Keratinocyte (primary cell): Measurements from ENCODE around the gene JPT2. TPM values are rescaled to one million over a fixed set of nuclear protein-coding genes. Genes with fewer than 3 reads are reported as not detected.
"Not testable (repeated sequence)": the region's sequence is repeated elsewhere in the genome, so short reads cannot be mapped to it uniquely, and the experiment has no call there.

Experiments used
- DNase-seq: peaks from one replicate; pipeline ENCODE4 v3.0.0-alpha.2; 2011; ENCODE audit warnings: low read depth, missing footprints, low spot score
- FAIRE-seq: peaks from 2 replicates; lab custom pipeline; 2011; peaks lifted over from hg19 to GRCh38; lab: Jason Lieb, UNC
- H2AFZ ChIP-seq: 2 replicates; pipeline ENCODE4 v1.6.0; 2012; ENCODE audit warnings: low read length, control low read depth, inconsistent platforms; ENCODE audit not compliant: control insufficient read depth
- H3K27ac ChIP-seq: 2 replicates; pipeline ENCODE4 v1.5.1; 2011; ENCODE audit warnings: low read length; ENCODE audit not compliant: control insufficient read depth, insufficient read depth
- H3K27me3 ChIP-seq: 3 replicates; pipeline ENCODE4 v1.6.0; 2011; ENCODE audit warnings: low read length; ENCODE audit not compliant: control insufficient read depth, insufficient read depth; ENCODE audit errors: extremely low read depth
- H3K36me3 ChIP-seq, 2 experiments: 2 replicates in 1 of 2; 3 replicates in 1 of 2; pipeline ENCODE4 v1.5.1; 2011; ENCODE audit warnings: low read length in 2 of 2, mild to moderate bottlenecking in 1 of 2; ENCODE audit not compliant: control insufficient read depth in 2 of 2, insufficient read depth in 2 of 2; ENCODE audit errors: extremely low read depth in 1 of 2
- H3K4me1 ChIP-seq: 3 replicates; pipeline ENCODE4 v1.5.1; 2011; ENCODE audit warnings: low read length; ENCODE audit not compliant: control insufficient read depth, insufficient read depth; ENCODE audit errors: extremely low read depth
- H3K4me2 ChIP-seq: 3 replicates; pipeline ENCODE4 v1.6.0; 2011; ENCODE audit warnings: low read depth, low read length; ENCODE audit not compliant: control insufficient read depth, insufficient read depth; ENCODE audit errors: extremely low read depth
- H3K4me3 ChIP-seq, 3 experiments: fragments of 200-600 bp in 1 of 3; sonication (generic) in 1 of 3; 2 replicates in 2 of 3; 3 replicates in 1 of 3; pipeline ENCODE4 v1.5.1; 2011 to 2016; ENCODE audit warnings: low read length in 3 of 3, mild to moderate bottlenecking in 3 of 3, control low read depth in 2 of 3, inconsistent platforms in 1 of 3, low read depth in 1 of 3, mixed read lengths in 1 of 3, mixed run types in 1 of 3, moderate library complexity in 1 of 3; ENCODE audit not compliant: control insufficient read depth in 2 of 3, insufficient read depth in 2 of 3; ENCODE audit errors: extremely low read depth in 1 of 3
- H3K79me2 ChIP-seq: 2 replicates; pipeline ENCODE4 v1.6.0; 2012; ENCODE audit warnings: low read length; ENCODE audit not compliant: control insufficient read depth, insufficient read depth
- H3K9ac ChIP-seq: 3 replicates; pipeline ENCODE4 v1.6.0; 2011; ENCODE audit warnings: low read length; ENCODE audit not compliant: control insufficient read depth, insufficient read depth; ENCODE audit errors: extremely low read depth
- H3K9me1 ChIP-seq: 3 replicates; pipeline ENCODE4 v1.6.0; 2011; ENCODE audit warnings: low read length; ENCODE audit not compliant: control insufficient read depth, insufficient read depth; ENCODE audit errors: extremely low read depth
- H3K9me3 ChIP-seq: 2 replicates; pipeline ENCODE4 v1.5.1; 2012; ENCODE audit warnings: low read depth, low read length; ENCODE audit not compliant: control insufficient read depth
- H4K20me1 ChIP-seq: 3 replicates; pipeline ENCODE4 v1.6.0; 2011; ENCODE audit warnings: low read length; ENCODE audit not compliant: control insufficient read depth, insufficient read depth; ENCODE audit errors: extremely low read depth
- CTCF ChIP-seq, 3 experiments: IDR thresholded peaks in 1 of 3; conservative IDR thresholded peaks in 1 of 3; optimal IDR thresholded peaks in 1 of 3; 2 replicates in 2 of 3; 3 replicates in 1 of 3; pipeline versions ENCODE3 to v1.5.1; 2011; ENCODE audit warnings: low read length in 3 of 3, mild to moderate bottlenecking in 3 of 3, moderate library complexity in 2 of 3, control low read depth in 1 of 3, inconsistent platforms in 1 of 3; ENCODE audit not compliant: insufficient read depth in 2 of 3; ENCODE audit errors: extremely low read depth in 1 of 3
- EZH2 ChIP-seq: IDR thresholded peaks from one replicate; pipeline ENCODE4 v1.6.1; 2012; ENCODE audit warnings: inconsistent platforms, mild to moderate bottlenecking, low read length, moderate library complexity
- dilution Hi-C: fragments of 300-500 bp; cut with MboI; formaldehyde crosslinking; loops from one replicate; pipeline ENCODE4 v1.7.0; 2020; ENCODE audit warnings: low sequenced_read_pairs; ENCODE audit not compliant: extremely low pct_ligation_motif_present
- polyA plus RNA-seq, 5 experiments: library from polyadenylated mRNA; depleted of rRNA in 3 of 5; stranded (reverse) in 3 of 5; stranded (forward) in 1 of 5; unstranded in 1 of 5; fragments of >200 nt; gene quantifications; 1 replicate in 1 of 5; 2 replicates in 3 of 5; 3 replicates in 1 of 5; pipeline versions ENCODE4 v1.2.1 to v1.2.3, GENCODE V29; 2011 to 2012; ENCODE audit warnings: missing spikeins in 2 of 5, low read depth in 1 of 5, low replicate concordance in 1 of 5

The JPT2 gene
- polyA plus RNA-seq, 1 donor (not counting 4 experiments of a cell fraction or from before 2014, with no cell fraction given): 166 TPM

GRCh38 chr16:1715220-1715619 is 37.1 kb downstream of the JPT2 start:
- Histone ChIP-seq H3K79me2 (peaks cover 58% of the 10 kb centered on the region), H3K4me2 (no peak overlapping the region)

GRCh38 chr16:1718236-1718635 is 40.2 kb downstream of the JPT2 start:
- not testable (repeated sequence) for H3K4me2 ChIP-seq, DNase-seq, H3K27ac ChIP-seq

More at GRCh38 chr16:1715220-1715619, 37.1 kb downstream of the JPT2 start:
- FAIRE-seq: no peak
- Histone ChIP-seq H3K4me1 (no peaks in the 10 kb centered on the region), H3K36me3 (peaks cover 0 to 8% of the 10 kb centered on the region in 2 experiments), H3K9me3 (no peaks in the 10 kb centered on the region), H3K9ac (no peak overlapping the region), H3K4me3 (no peak overlapping the region), H3K27me3 (no peaks in the 10 kb centered on the region), H3K27ac (no peak overlapping the region), H2AFZ (no peak overlapping the region), H4K20me1 (peaks cover 3% of the 10 kb centered on the region), H3K9me1 (no peaks in the 10 kb centered on the region)
- no peak for DNase-seq
- dilution Hi-C loops: no loop called here
- TF ChIP-seq CTCF (optimal IDR thresholded peaks at IDR 0.05 in 1 of 3, IDR thresholded peaks at IDR 0.05 in 1 of 3, conservative IDR thresholded peaks at IDR 0.05 in 1 of 3; ENCODE audit: extremely low read depth in 1 of 3, insufficient read depth in 2 of 3, low read length in 3 of 3) (no peak), EZH2 (no peak)

GRCh38 chr16:1719559-1720229 is 41.6 kb downstream of the JPT2 start:
- FAIRE-seq, H3K9me1 ChIP-seq, H3K27me3 ChIP-seq, H3K27ac ChIP-seq, H3K4me3 ChIP-seq, H3K36me3 ChIP-seq, H4K20me1 ChIP-seq, DNase-seq, dilution Hi-C loops, H3K9ac ChIP-seq, H3K4me2 ChIP-seq, H3K9me3 ChIP-seq, H2AFZ ChIP-seq: not testable (repeated sequence)
- H3K79me2 ChIP-seq: peaks cover 25% of the 10 kb centered on the region
- peaks cover 17% of the 10 kb centered on the region for H3K4me1 ChIP-seq

More at GRCh38 chr16:1718236-1718635, 40.2 kb downstream of the JPT2 start:
- FAIRE-seq, dilution Hi-C loops, H3K9me1 ChIP-seq, H3K9ac ChIP-seq, H3K9me3 ChIP-seq, H2AFZ ChIP-seq, H3K4me3 ChIP-seq, H3K36me3 ChIP-seq, H3K27me3 ChIP-seq, H4K20me1 ChIP-seq: not testable (repeated sequence)
- Histone ChIP-seq H3K79me2 (peaks cover 38% of the 10 kb centered on the region), H3K4me1 (peaks cover 11% of the 10 kb centered on the region)
